ENCODE results near the gene TGFBR3. TPM values are rescaled to one million over a fixed set of nuclear protein-coding genes. Genes with fewer than 3 reads are reported as not detected.

TGFBR3 gene
- total and polyA plus RNA-seq, 9 of the 15 experiments (the other 6 are each of a cell fraction or from before 2014, with no cell fraction given) = 3.6 to 32.4 (median 15.6) TPM

DNA sequence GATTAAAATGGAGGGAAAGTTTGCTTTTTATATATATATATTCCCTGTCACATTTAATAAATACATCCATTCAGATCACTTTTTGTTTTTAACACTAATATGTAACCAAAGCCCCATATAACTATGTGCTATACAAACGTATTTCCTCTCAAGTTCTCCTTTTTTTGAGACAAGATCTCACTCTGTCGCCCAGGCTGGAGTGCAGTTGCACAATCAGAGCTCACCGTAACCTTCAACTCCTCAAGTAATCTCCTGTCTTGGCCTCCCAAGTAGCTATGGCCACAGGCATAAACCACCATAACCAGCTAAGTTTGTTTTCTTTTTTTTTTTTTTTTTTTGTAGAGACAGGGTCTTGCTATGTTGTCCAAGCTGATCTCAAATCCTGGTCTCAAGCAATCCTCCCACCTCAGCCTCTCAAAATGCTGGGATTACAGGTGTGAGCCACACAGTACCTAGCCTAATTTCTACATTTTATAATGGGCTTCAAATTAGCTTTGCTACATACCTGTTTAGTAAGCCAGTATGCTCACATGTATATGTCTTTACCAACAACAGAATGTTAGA lies 120.0 kb downstream of the TGFBR3 start (continued):
- TF ChIP-seq MIER1 (IDR thresholded peaks at IDR 0.05; ENCODE audit: low read depth) (no peak), ZNF444 (CRISPR knock-in tag; IDR thresholded peaks at IDR 0.05) (no peak), DPF2 (IDR thresholded peaks at IDR 0.05) (peak; percentile 43; the same call in 1 of the 2 replicates), E2F4 (CRISPR knock-in tag; IDR thresholded peaks at IDR 0.05; ENCODE audit: low read depth) (no peak), GTF2A2 (tag; IDR thresholded peaks at IDR 0.05) (no peak), PCBP1 (IDR thresholded peaks at IDR 0.05; ENCODE audit: low read depth, low read length, poor library complexity, severe bottlenecking) (no peak), SMARCE1 (IDR thresholded peaks at IDR 0.05) (peak; percentile 69; the same call in 1 of the 2 replicates), ZNF592 (IDR thresholded peaks at IDR 0.05) (no peak), GABPA (tag; conservative IDR thresholded peaks at IDR 0.05; ENCODE audit: low read depth) (no peak), CBFA2T2 (conservative IDR thresholded peaks at IDR 0.05) (no peak), ESRRA (IDR thresholded peaks at IDR 0.05; ENCODE audit: borderline replicate concordance, low read depth) (peak; percentile 32; the same call in 1 of the 2 replicates), PYGO2 (tag; IDR thresholded peaks at IDR 0.05) (no peak), RFX1 (IDR thresholded peaks at IDR 0.05) (0 out of 2 replicates have a peak, but pooled peaks have one; percentile 19), TRIM24 (IDR thresholded peaks at IDR 0.05) (peak; percentile 40 to 55; a peak in 1 of 4 replicates), FUS (optimal IDR thresholded peaks at IDR 0.05; ENCODE audit: low read depth, low read length) (no peak), CEBPG (CRISPR knock-in tag; IDR thresholded peaks at IDR 0.05) (peak; percentile 90), CEBPG (tag; conservative IDR thresholded peaks at IDR 0.05 in 1 of 2, IDR thresholded peaks at IDR 0.05 in 1 of 2) (peak; percentile 88 to 93), SMARCA4 (IDR thresholded peaks at IDR 0.05) (peak; percentile 51; the same call in 1 of the 2 replicates), RCOR1 (IDR thresholded peaks at IDR 0.05; ENCODE audit: borderline replicate concordance in 1 of 2, low read depth in 2 of 2, low read length in 2 of 2) (peak in 1 of 2 experiments; percentile 78; a peak in 2 of 4 replicates), NFATC3 (IDR thresholded peaks at IDR 0.05) (no peak), HNRNPLL (IDR thresholded peaks at IDR 0.05; ENCODE audit: low read depth, low read length, poor library complexity, severe bottlenecking) (no peak), ZNF121 (CRISPR knock-in tag; conservative IDR thresholded peaks at IDR 0.05) (peak; percentile 54)
- TF ChIP-seq, protein P1, sequence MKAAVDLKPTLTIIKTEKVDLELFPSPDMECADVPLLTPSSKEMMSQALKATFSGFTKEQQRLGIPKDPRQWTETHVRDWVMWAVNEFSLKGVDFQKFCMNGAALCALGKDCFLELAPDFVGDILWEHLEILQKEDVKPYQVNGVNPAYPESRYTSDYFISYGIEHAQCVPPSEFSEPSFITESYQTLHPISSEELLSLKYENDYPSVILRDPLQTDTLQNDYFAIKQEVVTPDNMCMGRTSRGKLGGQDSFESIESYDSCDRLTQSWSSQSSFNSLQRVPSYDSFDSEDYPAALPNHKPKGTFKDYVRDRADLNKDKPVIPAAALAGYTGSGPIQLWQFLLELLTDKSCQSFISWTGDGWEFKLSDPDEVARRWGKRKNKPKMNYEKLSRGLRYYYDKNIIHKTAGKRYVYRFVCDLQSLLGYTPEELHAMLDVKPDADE (conservative IDR thresholded peaks at IDR 0.05; ENCODE audit: control insufficient read depth, low read depth, low read length) = no peak
